Fibroblast of upper back skin (primary cell): ENCODE results near the gene ATXN7L3.
A peak's percentile ranks its signal among the peaks of the same experiment; 100 is the strongest.

Experiments
- DNase-seq: peaks from one replicate; pipeline ENCODE4 v3.0.0-alpha.2; 2013

Gene ATXN7L3

GRCh38 chr17:44217738-44218343 lies 18.2 kb upstream of the ATXN7L3 start:
- DNase-seq = no peak

- DNase-seq = no peak
Observed at GRCh38 chr17:44216694-44217093, 17.0 kb upstream of the ATXN7L3 start.

GRCh38 chr17:44216173-44216572 lies 16.5 kb upstream of the ATXN7L3 start:
- no peak for DNase-seq

- no peak for DNase-seq
Observed at GRCh38 chr17:44214896-44215295, 15.2 kb upstream of the ATXN7L3 start.

- no peak for DNase-seq
Observed at GRCh38 chr17:44214230-44214494, 14.5 kb upstream of the ATXN7L3 start.

GRCh38 chr17:44213403-44214229 lies 13.9 kb upstream of the ATXN7L3 start:
- DNase-seq = no peak

- DNase-seq = no peak
Observed at GRCh38 chr17:44212507-44213402, 13.1 kb upstream of the ATXN7L3 start.

DNA sequence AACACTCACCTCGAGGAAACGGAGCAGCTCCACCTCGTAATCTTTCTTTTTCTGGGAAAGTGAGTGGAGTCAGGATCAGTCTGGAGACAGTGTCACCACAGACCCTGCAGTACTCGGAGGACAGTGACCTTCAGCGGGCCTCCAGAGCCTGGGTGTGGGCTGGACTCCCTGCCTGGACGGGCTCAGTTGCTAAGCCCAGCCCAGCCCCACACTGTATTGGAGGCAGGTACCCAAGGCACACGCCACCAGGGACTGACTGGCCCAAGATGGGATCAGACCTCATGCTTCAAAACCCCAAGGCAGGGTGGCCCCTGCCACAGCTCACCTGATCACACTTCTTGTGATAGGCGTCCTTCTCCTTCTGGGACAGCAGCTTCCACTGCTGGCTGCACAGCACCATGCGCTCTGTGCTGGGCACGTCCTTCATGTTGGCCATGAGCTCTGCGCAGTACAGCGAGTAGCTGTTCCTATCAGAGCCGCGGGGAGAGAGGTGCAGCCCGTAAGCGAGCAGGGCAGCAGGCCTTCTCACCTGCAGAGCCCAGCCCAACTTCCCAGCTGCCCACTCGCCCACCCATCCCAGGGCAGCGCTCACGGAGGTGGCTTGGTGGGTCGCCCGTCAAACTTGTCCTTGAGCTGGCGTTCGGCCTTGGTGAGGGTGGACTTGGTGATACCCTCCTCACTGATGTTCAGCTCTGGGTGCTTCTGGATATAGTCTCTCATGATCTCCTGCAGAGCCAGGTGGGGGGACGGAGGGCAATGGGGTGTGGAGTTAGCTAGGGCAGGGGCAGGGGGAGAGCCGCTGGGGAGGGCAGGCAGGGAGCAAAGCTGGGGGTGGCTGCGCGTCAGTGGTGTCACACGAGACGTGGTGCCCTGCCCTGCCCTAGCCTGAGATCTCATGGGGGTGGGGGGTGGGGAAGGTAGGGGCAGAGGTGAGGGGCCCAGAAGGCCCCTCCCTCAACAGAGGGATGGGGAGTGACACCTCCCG lies 11.9 kb upstream of the ATXN7L3 start:
- no peak for DNase-seq

DNA sequence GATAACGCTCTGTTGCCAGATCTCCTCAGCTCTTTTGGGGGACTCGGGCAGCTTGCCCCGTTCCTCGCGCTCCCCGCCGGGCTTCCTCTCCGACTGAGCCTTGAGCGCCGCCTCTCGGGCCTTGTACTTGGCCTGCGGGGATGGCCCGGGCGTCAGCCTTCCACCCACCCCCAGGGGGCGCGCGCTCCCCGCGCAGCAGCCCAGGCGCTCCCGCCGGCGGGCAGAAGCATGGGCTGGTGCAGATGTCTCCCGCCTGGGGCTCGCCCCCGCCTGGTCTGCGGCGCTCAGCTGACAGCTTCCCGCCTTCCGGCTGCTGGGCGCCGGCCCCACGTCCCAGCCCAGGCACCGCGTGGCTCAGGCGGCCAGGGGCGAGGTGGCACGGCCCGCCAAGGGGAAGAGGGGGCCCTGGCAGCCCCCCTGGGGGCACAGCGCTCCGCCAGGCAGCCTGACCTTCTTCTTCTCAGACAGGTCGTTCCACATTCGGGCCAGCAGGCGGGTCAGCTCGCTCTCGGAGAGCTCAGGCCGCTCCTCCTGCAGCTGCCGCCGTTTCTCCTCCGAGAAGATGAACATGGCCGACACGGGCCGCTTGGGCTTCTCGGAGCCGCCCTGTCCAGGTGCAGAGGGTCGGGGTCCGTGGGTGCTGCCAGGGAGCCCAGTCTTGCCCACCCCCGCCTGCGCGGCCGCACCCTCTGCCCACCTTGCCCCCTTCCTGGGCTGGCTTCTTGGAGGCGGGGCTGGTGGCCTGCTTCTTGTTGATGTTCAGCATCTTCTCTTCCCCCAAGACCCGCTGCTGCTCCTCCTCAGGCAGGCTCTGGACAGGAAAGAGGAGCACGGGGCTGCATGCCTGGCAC lies 10.9 kb upstream of the ATXN7L3 start:
- peak; percentile 83 for DNase-seq

DNA sequence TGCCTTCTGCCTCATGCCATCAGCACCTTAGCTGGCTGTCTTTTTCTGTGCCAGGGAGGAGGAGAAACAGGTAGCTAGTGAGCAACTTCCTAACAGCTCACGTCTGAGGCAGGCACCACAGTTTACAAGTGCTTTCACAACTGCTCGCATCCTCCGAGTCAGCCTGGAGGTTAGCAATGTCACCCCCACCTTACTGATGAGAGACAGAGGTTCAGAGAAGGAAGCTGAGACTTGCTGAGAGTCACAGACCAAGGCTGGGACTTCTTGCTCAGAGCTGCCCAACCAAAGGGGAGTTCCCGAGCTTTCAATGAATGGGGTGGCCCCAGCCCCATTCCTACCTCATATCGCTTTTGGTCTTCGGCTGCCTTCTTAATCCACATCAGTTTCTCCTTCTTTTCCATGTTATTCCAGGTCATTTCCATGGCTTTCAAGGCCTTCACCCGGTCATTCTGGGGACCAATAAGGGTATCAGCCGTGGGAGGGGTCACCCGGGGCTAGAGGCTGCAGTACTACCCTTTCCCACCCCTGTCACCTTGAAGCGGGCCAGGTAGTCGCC lies 10.2 kb upstream of the ATXN7L3 start:
- DNase-seq = no peak

DNA sequence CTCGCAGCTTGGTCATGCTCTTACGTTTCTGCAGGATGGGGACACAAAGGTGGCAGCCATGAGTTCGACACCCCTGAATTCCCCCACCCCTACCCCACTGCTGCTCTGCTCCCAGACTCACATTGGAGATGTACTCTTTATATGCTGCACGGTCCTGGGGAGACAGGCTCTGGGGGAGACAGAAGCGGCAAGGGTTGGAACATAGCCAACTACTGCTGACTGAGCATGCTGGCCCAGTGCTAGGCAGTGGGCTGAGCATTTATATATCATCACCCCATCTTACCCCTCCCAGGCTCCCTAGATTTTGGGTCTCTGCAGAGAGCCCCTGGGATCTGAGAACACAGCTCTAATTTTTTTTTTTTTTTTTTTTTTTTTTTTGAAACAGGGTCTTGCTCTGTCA lies 8.1 kb upstream of the ATXN7L3 start:
- no peak for DNase-seq

- no peak for DNase-seq
Observed at GRCh38 chr17:44207319-44207718, 7.6 kb upstream of the ATXN7L3 start.

GRCh38 chr17:44206825-44207155 lies 7.1 kb upstream of the ATXN7L3 start:
- no peak for DNase-seq

DNA sequence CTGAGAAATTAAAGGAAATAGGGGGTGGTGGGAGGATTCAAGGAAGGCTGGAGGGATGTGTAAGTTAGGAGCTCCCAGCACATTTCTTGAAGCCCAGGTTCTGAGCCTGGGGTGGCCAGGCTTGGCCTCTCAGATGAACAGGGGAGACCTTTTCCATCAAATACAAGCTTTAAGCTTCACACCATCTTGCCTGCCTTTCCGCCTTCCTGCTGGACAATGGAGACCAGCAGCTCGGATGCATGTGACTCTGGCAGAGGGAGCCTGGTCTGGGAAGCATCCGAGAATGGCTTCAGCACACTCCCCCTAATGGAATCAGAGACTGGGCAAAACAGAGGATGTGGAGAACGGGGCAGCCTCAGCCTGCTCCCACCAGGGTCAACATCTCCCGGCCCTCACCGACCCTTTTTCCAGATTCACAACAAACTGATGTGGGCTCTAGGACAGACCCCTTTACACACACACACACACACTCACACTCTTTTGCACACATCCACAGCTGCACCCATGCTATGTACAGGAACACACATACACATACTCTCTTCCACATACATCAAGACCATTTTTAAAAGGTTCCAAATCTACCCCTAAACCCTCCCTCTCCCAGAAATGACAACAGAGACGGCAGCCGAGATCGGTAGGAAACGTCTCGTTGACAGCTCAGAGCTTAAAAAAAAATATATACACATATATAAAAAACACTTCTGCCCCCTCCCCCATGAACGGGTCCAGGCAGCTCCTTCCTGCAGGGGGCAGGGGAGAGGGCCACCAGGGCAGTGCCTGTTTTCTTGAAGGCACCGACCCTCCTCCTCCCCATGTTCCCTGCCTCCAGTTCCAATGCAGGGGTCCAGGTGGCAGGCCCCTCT lies 6.5 kb upstream of the ATXN7L3 start:
- peak; percentile 11 for DNase-seq

- DNase-seq = peak; percentile 64
Observed at GRCh38 chr17:44204441-44204882, 4.8 kb upstream of the ATXN7L3 start.

DNA sequence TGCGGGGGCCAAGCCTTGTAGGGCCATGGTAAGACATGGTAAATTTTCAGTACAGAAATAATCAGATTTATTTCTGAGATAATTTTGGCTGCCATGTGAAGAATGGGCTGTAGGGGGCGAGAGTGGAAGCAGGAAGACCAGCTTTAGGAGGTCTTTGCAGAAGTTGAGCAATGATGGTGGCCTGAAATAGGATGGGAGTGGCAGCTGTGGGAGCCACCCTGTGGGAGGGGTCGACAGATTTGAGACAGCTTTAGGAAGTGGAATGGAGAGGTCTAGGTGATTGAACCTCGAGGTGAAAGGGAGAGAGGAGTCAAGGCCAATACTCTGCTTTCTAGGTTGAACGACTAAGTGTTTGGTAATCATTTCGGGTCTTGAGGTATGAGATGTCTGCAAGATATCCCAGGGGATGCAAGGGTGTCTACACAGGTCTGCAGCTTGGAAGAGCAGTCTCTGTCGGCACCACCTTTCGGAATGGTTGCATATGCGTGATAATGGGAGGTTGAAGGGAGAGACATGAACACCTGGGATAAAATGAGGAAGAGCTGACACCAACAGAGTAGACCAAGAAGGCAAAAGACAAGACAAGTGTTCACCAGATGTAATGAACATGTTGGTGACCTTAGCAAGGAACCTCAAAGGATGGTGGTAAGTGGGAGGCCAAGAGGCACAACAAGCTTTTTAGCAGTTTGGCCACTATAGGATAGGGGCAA lies 4.2 kb upstream of the ATXN7L3 start:
- peak; percentile 58 for DNase-seq

GRCh38 chr17:44202756-44203155 lies 3.1 kb upstream of the ATXN7L3 start:
- no peak for DNase-seq

GRCh38 chr17:44200478-44201155 lies 933 bp upstream of the ATXN7L3 start:
- no peak for DNase-seq
